ENCODE measurements around the gene HOXC4. TPM values are rescaled to one million over a fixed set of nuclear protein-coding genes. Genes with fewer than 3 reads are reported as not detected.
"Not testable (repeated sequence)": the region's sequence is repeated elsewhere in the genome, so short reads cannot be mapped to it uniquely, and the experiment has no call there.

HOXC4 gene
- total and polyA plus RNA-seq, 2 of the 4 experiments (the other 2 are of a cell fraction), result under 0.01 to 0.26 TPM

DNA sequence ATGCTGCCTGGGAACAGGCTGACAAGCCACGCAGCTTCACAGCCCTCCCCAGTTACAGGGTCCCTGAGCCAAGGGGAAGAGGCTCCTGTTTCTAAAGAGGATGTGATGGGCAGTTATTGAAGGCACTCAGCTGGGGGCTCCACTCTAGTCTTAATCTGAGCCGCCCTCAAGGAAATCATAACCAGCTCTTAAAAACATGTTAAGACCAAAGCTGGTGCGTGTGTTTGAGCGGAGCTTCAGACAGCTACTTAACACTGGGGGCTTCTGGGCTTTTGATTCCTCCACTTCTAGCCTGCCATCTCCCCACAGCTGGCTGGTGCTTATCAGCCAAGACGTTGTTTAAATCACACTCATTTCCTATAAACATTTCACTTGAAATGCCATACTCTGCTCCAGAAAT, 42.3 kb downstream of the HOXC4 start:
- H3K27ac ChIP-seq (ENCODE audit: insufficient read depth, low read length); H4K91ac ChIP-seq (ENCODE audit: insufficient read depth, low read depth, low read length); DNase-seq; H3K23ac ChIP-seq (ENCODE audit: low read depth, low read length); H2AFZ ChIP-seq (replicated peaks; ENCODE audit: low read length, poor library complexity); H2BK20ac ChIP-seq (ENCODE audit: low read depth, low read length); H3K79me1 ChIP-seq (ENCODE audit: low read depth in 1 of 2, low read length in 2 of 2); H3K9me3 ChIP-seq (ENCODE audit: control insufficient read depth, insufficient read depth, low read length); H3K56ac ChIP-seq (ENCODE audit: extremely low read depth, insufficient read depth, low read length); in situ Hi-C loops (cut with MboI; ENCODE audit: low sequenced_read_pairs); dilution Hi-C loops (cut with HindIII; ENCODE audit: low sequenced_read_pairs, unreplicated experiment); H3K36me3 ChIP-seq (ENCODE audit: control insufficient read depth, insufficient read depth, low read length); H2AK5ac ChIP-seq (ENCODE audit: low read depth, low read length); H3K4me3 ChIP-seq (ENCODE audit: insufficient read depth, low read depth, low read length); H4K5ac ChIP-seq (ENCODE audit: low read depth, low read length); H3K4ac ChIP-seq (ENCODE audit: low read depth, low read length); H4K20me1 ChIP-seq (ENCODE audit: insufficient read depth, low read length); H2BK15ac ChIP-seq (ENCODE audit: low read depth, low read length); H3K14ac ChIP-seq (replicated peaks; ENCODE audit: low read depth, low read length); H3K9ac ChIP-seq (ENCODE audit: low read depth, low read length); intact Hi-C loops (cut with micrococcal nuclease); H2BK120ac ChIP-seq (ENCODE audit: low read depth, low read length); H2AK9ac ChIP-seq (replicated peaks; ENCODE audit: low read depth, low read length, poor library complexity); POLR2A ChIA-PET (ENCODE audit: unreplicated experiment); H2BK5ac ChIP-seq (ENCODE audit: low read depth, low read length, poor library complexity, severe bottlenecking); H3K9me1 ChIP-seq (ENCODE audit: insufficient read depth, low read length); BruUV-seq (replicated peaks); H3K4me2 ChIP-seq (ENCODE audit: low read depth, low read length); H3K27me3 ChIP-seq (ENCODE audit: control insufficient read depth, insufficient read depth, low read length); H3K18ac ChIP-seq (ENCODE audit: low read depth, low read length); CTCF ChIA-PET; H4K8ac ChIP-seq (ENCODE audit: low read depth in 2 of 2, low read length in 2 of 2); ATAC-seq (ENCODE audit: low read depth); H3K4me1 ChIP-seq (ENCODE audit: control insufficient read depth, insufficient read depth, low read length): not testable (repeated sequence)
- WGBS, 2 experiments (ENCODE audit: extremely low coverage in 2 of 2, insufficient read length in 1 of 2), result 0% methylated on average over 1 of the region's 5 CpGs; no CpG with 5 or more reads in 1 of the 2 experiments
